OCI-LY7 (cell line): Measurements from ENCODE around the gene INTS6L. TPM values are rescaled to one million over a fixed set of nuclear protein-coding genes. Genes with fewer than 3 reads are reported as not detected.
A peak's percentile ranks its signal among the peaks of the same experiment; 100 is the strongest.

ENCODE experiments used
- BruUV-seq: library from RNA; stranded (reverse); fragments of 400-500 nt; replicated peaks from 2 replicates; lab custom pipeline; 2021; lab: Mats Ljungman, UMichigan
- CTCF ChIA-PET: fragments of 300-600 bp; sonication (Branson Sonifier 250); formaldehyde crosslinking; loops from one replicate; lab custom pipeline; 2022; ENCODE audit warnings: antibody characterized with exemption; ENCODE audit not compliant: unreplicated experiment; lab: Charles Lee
- POLR2A ChIA-PET: fragments of 300-600 bp; sonication (Branson Sonifier 250); formaldehyde crosslinking; loops from one replicate; lab custom pipeline; 2022; ENCODE audit warnings: antibody characterized with exemption; lab: Charles Lee
- DNase-seq: peaks from one replicate; pipeline ENCODE4 v3.0.0-alpha.2; 2015; ENCODE audit warnings: low spot score
- H2AFZ ChIP-seq: fragments of 200-600 bp; sonication (generic), shearing (Covaris generic); 2 replicates; pipeline ENCODE4 v1.6.1; 2014; ENCODE audit warnings: mild to moderate bottlenecking, antibody characterized with exemption, low read length, moderate library complexity
- H3K27ac ChIP-seq: fragments of 200-600 bp; sonication (generic); 2 replicates; pipeline ENCODE4 v1.5.1; 2014; ENCODE audit warnings: mixed run types, low read depth, mild to moderate bottlenecking, moderate library complexity, low read length, inconsistent platforms; ENCODE audit not compliant: poor library complexity, severe bottlenecking
- H3K36me3 ChIP-seq: fragments of 200-600 bp; sonication (generic); 2 replicates; pipeline ENCODE4 v1.6.1; 2014; ENCODE audit warnings: mild to moderate bottlenecking, antibody characterized with exemption, low read length, moderate library complexity, mixed read lengths; ENCODE audit not compliant: insufficient read depth
- H3K4me1 ChIP-seq: fragments of 200-600 bp; sonication (generic); 2 replicates; pipeline ENCODE4 v1.5.1; 2014; ENCODE audit warnings: mild to moderate bottlenecking, low read length; ENCODE audit not compliant: insufficient read depth, poor library complexity, severe bottlenecking
- H3K4me2 ChIP-seq: fragments of 200-600 bp; sonication (generic); 2 replicates; pipeline ENCODE4 v1.6.1; 2014; ENCODE audit warnings: mild to moderate bottlenecking, low read length
- H3K4me3 ChIP-seq: fragments of 200-600 bp; sonication (generic); 2 replicates; pipeline ENCODE4 v1.5.1; 2014; ENCODE audit warnings: mild to moderate bottlenecking, low read depth, low read length; ENCODE audit not compliant: poor library complexity, severe bottlenecking
- H3K79me2 ChIP-seq: fragments of 200-600 bp; sonication (generic); 2 replicates; pipeline ENCODE4 v1.6.1; 2016; ENCODE audit warnings: low read depth, mild to moderate bottlenecking, low read length, moderate library complexity, mixed read lengths; ENCODE audit not compliant: insufficient read depth
- H3K9me2 ChIP-seq: fragments of 200-600 bp; sonication (generic); 2 replicates; pipeline ENCODE4 v1.6.1; 2016; ENCODE audit warnings: mild to moderate bottlenecking, low read length, mixed read lengths; ENCODE audit not compliant: insufficient read depth
- H3K9me3 ChIP-seq: fragments of 200-600 bp; sonication (generic); 2 replicates; pipeline ENCODE4 v1.6.1; 2014; ENCODE audit warnings: mild to moderate bottlenecking, mixed run types, low read length, mixed read lengths
- H4K20me1 ChIP-seq: fragments of 200-600 bp; sonication (generic); 2 replicates; pipeline ENCODE4 v1.6.1; 2014; ENCODE audit warnings: mild to moderate bottlenecking, antibody characterized with exemption, low read length, moderate library complexity, mixed read lengths; ENCODE audit not compliant: insufficient read depth
- EZH2phosphoT487 ChIP-seq: fragments of 200-600 bp; sonication (generic); IDR thresholded peaks from 2 replicates; pipeline ENCODE4 v1.6.1; 2018; ENCODE audit warnings: low read depth, borderline replicate concordance, mild to moderate bottlenecking, mixed run types, antibody characterized with exemption, low read length, moderate library complexity, mixed read lengths
- intact Hi-C: fragments of 100-400 bp; cut with micrococcal nuclease; formaldehyde crosslinking; loops from one replicate; pipeline ENCODE4 v1.10.0; 2022; ENCODE audit not compliant: unreplicated experiment
- total RNA-seq, 2 experiments: library from RNA; depleted of rRNA in 1 of 2; stranded (reverse); fragments of >200 nt in 1 of 2; shearing (Covaris generic) in 1 of 2; gene quantifications; 2 replicates each; pipeline ENCODE4 v1.2.3, GENCODE V29; 2014 to 2022
- TF ChIP-seq, protein P1 (sequence below): fragments of 200-600 bp; sonication (generic); conservative IDR thresholded peaks from 2 replicates; pipeline ENCODE4 v1.5.1; 2014; ENCODE audit warnings: mild to moderate bottlenecking, antibody characterized with exemption, low read length, moderate library complexity, mixed read lengths

INTS6L gene
- total RNA-seq, 2 experiments from 2014 or later = 15.6 to 16.4 TPM

DNA sequence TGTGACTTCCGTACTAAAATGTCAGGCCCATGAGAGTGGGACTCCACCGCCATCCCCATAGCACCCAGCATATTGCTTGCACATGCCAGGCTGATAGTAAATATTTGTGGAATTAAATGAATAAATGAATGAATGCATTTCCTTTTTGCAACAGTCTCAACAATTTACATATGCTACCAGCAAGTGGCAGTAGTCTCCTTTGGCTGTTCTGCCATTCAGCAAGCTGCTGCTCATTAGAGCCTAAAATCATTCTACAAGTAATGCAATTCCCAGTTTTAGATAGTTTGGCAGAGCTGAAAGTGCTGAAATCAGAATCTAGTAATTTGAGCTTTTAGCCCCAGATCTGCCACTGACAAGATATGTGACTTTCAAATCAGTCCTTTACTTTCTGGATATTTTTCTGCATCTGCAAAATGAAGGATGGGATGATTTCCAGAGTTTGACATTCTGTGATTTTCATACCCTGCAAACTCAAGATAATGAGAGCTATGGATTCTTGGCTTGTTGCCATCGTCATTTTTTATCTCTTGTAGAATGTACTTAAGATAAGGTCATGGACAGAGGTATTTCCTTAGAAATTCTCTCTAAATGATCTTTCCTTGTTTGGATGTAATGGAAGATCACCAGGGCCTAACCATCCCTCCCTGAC lies 35.7 kb upstream of the INTS6L start:
- intact Hi-C loops = loop anchor here (2.0 kb wide), 1 partner anchor 112 kb away; no protein-coding TSS in a partner anchor
- BruUV-seq = no TSS peak
- CTCF ChIA-PET = no interaction called here
- Histone ChIP-seq H3K9me2 (no peaks in the 10 kb centered on the region), H3K4me2 (no peak overlapping the region), H3K79me2 (no peaks in the 10 kb centered on the region), H3K4me1 (no peaks in the 10 kb centered on the region), H4K20me1 (no peaks in the 10 kb centered on the region), H3K4me3 (no peak overlapping the region), H3K36me3 (no peaks in the 10 kb centered on the region), H3K9me3 (no peaks in the 10 kb centered on the region), H2AFZ (no peak overlapping the region), H3K27ac (no peak overlapping the region)
- DNase-seq = peak; percentile 50
- TF ChIP-seq, protein P1, sequence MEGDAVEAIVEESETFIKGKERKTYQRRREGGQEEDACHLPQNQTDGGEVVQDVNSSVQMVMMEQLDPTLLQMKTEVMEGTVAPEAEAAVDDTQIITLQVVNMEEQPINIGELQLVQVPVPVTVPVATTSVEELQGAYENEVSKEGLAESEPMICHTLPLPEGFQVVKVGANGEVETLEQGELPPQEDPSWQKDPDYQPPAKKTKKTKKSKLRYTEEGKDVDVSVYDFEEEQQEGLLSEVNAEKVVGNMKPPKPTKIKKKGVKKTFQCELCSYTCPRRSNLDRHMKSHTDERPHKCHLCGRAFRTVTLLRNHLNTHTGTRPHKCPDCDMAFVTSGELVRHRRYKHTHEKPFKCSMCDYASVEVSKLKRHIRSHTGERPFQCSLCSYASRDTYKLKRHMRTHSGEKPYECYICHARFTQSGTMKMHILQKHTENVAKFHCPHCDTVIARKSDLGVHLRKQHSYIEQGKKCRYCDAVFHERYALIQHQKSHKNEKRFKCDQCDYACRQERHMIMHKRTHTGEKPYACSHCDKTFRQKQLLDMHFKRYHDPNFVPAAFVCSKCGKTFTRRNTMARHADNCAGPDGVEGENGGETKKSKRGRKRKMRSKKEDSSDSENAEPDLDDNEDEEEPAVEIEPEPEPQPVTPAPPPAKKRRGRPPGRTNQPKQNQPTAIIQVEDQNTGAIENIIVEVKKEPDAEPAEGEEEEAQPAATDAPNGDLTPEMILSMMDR = peak; percentile 76
- no peak for TF ChIP-seq EZH2phosphoT487
- POLR2A ChIA-PET = no interaction called here

DNA sequence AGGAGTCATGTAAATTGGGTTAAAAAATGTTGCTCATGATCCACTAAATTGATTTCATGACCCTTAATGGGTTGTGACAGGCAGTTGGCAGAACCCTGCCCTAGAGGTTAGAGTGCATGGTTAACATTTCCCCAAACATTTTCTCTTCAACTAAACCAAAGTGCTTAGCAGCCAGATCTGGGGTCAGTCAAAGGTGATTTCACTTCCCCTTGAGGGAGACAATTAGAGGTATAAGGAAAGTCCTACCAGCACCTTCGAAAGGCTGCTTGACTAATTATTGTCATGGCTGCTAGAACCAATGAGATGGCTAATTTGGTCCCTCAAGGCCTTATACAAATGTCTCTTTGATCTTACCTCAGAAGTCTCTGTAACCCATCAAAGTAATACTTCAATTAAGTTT lies 30.9 kb upstream of the INTS6L start:
- no peak overlapping the region for H3K4me2 ChIP-seq
- no peaks in the 10 kb centered on the region for H3K9me3 ChIP-seq
- TF ChIP-seq EZH2phosphoT487 = no peak
- TF ChIP-seq, protein P1 = no peak
- no TSS peak for BruUV-seq
- H3K4me1 ChIP-seq = no peaks in the 10 kb centered on the region
- CTCF ChIA-PET = no interaction called here
- no peak overlapping the region for H3K4me3 ChIP-seq
- H2AFZ ChIP-seq = no peak overlapping the region
- H3K27ac ChIP-seq = no peak overlapping the region
- intact Hi-C loops = no loop called here
- no peaks in the 10 kb centered on the region for H4K20me1 ChIP-seq
- POLR2A ChIA-PET = no interaction called here
- H3K9me2 ChIP-seq = no peaks in the 10 kb centered on the region
- H3K36me3 ChIP-seq = no peaks in the 10 kb centered on the region
- peak; percentile 33 for DNase-seq
- no peaks in the 10 kb centered on the region for H3K79me2 ChIP-seq

DNA sequence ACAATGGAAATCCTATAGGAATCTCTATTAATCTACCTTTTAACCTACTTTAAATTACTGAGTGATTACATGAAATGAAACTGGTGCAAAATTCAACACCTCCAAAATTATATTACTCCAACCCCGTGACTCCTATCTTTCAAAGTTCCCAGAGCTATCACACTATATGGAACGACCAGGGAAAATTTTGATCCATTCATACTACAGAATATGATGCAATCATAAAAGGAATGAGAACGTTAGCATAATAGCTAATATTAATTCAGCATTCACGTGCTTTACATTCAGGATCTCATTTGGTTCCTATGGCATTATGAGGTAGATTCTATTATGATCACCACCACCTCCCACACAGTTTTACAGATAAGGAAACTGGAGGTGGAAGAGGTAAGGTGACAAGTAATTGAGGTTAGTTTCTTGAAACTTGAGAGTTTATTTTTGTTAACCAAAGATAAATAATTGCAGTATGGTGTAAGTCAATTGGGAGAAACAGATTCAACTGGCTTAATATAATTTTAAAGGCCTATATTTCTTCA lies 29.4 kb upstream of the INTS6L start:
- Histone ChIP-seq H3K4me1 (no peaks in the 10 kb centered on the region), H3K9me2 (no peaks in the 10 kb centered on the region), H3K4me3 (no peak overlapping the region), H3K36me3 (no peaks in the 10 kb centered on the region), H2AFZ (no peak overlapping the region), H4K20me1 (no peaks in the 10 kb centered on the region), H3K4me2 (no peak overlapping the region), H3K27ac (no peak overlapping the region), H3K9me3 (no peaks in the 10 kb centered on the region), H3K79me2 (no peaks in the 10 kb centered on the region)
- CTCF ChIA-PET = no interaction called here
- intact Hi-C loops = no loop called here
- no peak for TF ChIP-seq EZH2phosphoT487
- TF ChIP-seq, protein P1 = no peak
- BruUV-seq = no TSS peak
- POLR2A ChIA-PET = interaction anchor here (1.0 kb wide), 1 partner anchor 29 kb away, joined by 3 read pairs; no protein-coding TSS in a partner anchor
- DNase-seq = no peak
